NCI-H1930 (cell line): ENCODE data around the gene PCED1A.

Experiments used
- DNase-seq, 2 experiments: peaks; one replicate each; lab custom pipeline; 2025; lab: John Stamatoyannopoulos, UW

The PCED1A gene

GRCh38 chr20:2804041-2804828 lies 36.2 kb downstream of the PCED1A start:
- DNase-seq = no peak

- no peak for DNase-seq
These were observed 39.1 kb downstream of the PCED1A start for GRCh38 chr20:2801286-2801728.

- peak in 1 of 2 experiments; percentile 27 for DNase-seq
These were observed 39.8 kb downstream of the PCED1A start, which contains the start of gene CPXM1 for GRCh38 chr20:2800521-2801285. CPXM1 (minus strand) TSS chr20:2800627; CDS start chr20:2800572, 55 bp downstream.

GRCh38 chr20:2799688-2800520 lies 40.6 kb downstream of the PCED1A start:
- DNase-seq = no peak

GRCh38 chr20:2799271-2799670 lies 41.2 kb downstream of the PCED1A start:
- DNase-seq = no peak

- DNase-seq = no peak
These were observed 41.6 kb downstream of the PCED1A start for GRCh38 chr20:2798814-2799213.

- no peak for DNase-seq
These were observed 42.2 kb downstream of the PCED1A start for GRCh38 chr20:2798095-2798805.

GRCh38 chr20:2797136-2797983 lies 43.1 kb downstream of the PCED1A start:
- no peak for DNase-seq

- no peak for DNase-seq
These were observed 44.3 kb downstream of the PCED1A start for GRCh38 chr20:2796011-2796660.

- no peak for DNase-seq
These were observed 45.0 kb downstream of the PCED1A start for GRCh38 chr20:2795451-2795850.

- DNase-seq = no peak
These were observed 45.5 kb downstream of the PCED1A start for GRCh38 chr20:2794866-2795447.

- DNase-seq = no peak
These were observed 46.2 kb downstream of the PCED1A start for GRCh38 chr20:2794202-2794748.

GRCh38 chr20:2793471-2793870 lies 47.0 kb downstream of the PCED1A start:
- no peak for DNase-seq
